Cardiac atrium fibroblast (primary cell): ENCODE measurements around the gene RPS2. TPM values are rescaled to one million over a fixed set of nuclear protein-coding genes. Genes with fewer than 3 reads are reported as not detected.

ENCODE experiments used
- total RNA-seq: library from RNA; depleted of rRNA; stranded (reverse); fragments of >200 nt; gene quantifications from 2 replicates; pipeline ENCODE4 v1.2.3, GENCODE V29; 2015

RPS2 gene
- total RNA-seq, result 2,750 and 3,500 TPM in 2 replicates

DNA sequence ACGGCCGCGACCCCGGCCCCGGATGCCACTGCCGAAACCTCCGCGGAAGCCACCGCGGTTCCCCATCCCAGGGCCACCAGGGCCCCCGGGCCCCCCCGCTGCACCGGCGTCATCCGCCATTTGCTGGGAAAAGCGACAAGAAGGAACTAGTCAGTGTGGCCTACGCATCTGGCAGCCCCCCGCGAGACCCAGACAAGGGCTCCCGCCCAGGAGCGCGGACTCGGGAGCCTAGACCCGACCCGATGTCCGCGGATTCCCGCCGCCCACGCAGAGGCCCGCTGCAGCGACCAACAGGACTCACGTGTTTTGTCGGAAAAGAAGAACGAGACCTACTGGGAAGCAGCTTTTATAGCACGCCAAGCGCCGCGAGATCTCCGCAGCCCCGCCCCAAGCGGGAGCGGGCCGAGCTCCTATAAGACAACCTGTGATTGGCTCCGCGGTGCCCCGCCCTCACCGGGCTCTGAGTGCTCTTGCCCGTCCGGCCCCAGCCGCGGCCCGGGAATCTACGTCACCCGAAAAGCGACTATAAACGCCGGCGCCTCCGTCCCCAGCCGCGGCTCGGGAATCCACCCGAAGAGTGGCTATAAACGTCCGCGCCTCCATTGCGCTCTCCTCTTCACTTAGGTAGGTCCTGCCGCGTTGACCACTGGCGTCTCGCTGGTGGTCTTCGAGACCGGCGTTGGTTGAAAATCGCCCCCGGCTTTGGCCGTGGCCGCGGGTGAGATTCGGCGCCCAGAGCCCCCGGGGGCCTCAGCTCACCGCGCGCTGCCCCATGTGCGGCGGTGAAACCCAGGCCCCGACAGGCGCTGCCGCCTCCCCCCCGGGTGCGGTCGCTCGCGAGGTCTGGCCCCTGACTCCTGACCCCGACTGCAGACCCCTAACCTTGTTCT is at the start of gene RPS2:
TSS of gene RPS2 (minus strand) at position 321 of the 890 bp plus-strand sequence. CDS start at position 120, 201 bp downstream.

DNA sequence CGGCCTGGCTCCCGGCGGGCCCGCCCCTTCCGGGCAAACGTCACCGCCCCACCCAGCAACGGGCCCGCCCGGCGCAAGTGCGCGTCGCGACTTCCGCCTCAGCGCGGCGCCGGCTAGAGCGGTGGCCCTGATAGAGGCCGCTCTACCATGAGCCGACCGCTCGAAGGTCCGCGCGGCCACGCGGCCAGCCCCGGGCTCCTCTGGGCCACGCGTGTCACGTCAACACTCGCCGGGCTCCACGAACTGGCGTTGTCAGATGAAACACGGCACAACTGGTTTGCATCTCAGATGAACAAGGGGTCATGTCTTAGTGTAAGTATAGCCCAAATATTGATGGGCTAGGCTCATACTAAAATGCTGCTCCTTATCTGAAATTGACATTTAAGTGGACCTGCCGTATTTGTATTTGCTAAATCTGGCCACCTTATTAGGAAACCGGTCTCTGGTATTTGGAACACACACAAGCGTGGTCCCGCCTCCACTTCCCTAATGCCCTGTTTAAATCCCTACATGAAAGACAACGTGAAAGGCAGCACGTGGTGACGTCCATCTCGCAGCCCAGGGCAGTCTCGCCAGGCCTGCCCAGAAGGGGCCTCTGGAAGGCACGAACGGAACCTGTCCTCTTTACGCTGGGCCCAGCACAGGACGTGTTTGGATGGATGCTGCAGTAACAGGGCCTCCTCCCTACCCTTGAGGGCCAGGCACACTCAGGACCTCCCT is 45.3 kb upstream of the RPS2 start, which contains the start of gene ZNF598:
TSS of gene ZNF598 (minus strand) at position 31 of the 720 bp plus-strand sequence.

DNA sequence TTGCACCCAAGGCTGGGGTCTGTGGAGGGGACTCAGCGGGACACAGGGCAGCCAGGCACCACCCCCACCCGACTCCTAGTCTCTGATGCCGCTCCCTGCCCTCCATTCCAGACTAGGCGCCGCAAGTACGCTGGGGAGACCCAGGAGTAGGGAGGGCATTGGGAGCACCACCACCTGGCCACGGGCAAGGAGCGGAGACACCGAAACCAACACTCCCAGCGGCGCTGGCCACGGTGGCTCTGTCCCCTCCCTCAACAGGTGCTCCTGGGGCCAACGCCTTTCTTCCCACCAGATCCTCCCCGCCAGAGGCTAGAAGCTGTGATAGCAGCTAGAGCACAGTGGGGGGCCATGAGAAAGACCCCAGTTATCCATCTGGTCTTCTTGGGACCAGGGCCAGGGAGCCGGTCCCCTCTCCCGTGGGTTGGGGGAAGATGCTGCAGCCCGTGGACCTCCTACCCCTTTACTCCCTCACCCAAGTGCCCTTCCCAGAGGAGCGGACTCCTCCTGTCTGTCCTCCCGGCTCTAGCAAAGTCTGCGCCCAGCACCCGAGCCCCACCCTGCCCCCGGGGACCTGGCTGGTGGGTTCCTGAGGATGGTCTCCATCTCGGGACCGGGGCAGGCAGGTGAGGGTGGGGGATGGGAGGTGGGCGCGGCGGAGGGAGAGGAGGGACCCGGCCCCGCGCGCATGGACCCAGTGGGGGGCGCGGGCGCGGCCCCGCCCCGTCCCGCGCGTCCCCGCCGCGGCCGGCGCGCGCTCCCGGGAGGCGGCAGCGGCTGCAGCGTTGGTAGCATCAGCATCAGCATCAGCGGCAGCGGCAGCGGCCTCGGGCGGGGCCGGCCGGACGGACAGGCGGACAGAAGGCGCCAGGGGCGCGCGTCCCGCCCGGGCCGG is 24.8 kb upstream of the RPS2 start, which contains the start of gene SYNGR3:
TSS of gene SYNGR3 (plus strand) at position 762 of the 892 bp plus-strand sequence. CDS start 133 bp downstream, outside the sequence.

DNA sequence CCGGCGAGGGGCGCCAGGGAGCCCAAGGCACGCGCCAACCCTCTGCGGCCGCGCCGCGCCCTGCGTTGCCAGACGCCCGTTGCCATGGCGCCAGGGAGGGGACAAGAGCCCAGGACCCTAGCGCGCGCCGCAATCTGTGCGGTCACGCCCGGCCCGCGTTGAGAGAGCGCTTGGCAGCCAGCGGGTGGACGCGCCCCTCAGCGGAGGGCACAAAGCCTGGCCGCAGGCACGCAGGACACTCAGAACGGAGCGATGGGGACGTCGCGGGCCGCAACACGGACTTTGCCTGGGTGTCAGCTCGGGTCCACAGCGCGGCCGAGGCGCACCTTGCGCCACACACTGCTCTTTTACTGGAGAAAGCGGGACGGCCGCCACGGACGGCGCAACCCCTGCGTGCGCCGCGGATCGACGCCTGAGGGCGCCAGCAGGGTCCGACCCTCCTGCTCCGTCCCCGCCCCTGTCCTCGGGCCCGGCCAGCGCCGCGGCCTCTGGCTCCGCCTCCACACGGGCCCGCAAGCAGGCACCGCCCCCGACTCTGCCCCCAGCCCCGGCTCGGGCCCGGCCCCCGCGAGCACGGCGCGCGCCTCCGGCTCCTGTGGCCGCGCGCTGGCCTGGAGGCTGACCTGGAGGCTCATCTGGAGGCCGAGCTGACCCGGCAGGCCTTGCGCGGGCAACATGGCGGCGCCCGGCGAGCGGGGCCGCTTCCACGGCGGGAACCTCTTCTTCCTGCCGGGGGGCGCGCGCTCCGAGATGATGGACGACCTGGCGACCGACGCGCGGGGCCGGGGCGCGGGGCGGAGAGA is 19.1 kb upstream of the RPS2 start, which contains the start of gene GFER:
TSS of gene GFER (plus strand) at position 650 of the 803 bp plus-strand sequence. CDS start at position 676, 26 bp downstream.

DNA sequence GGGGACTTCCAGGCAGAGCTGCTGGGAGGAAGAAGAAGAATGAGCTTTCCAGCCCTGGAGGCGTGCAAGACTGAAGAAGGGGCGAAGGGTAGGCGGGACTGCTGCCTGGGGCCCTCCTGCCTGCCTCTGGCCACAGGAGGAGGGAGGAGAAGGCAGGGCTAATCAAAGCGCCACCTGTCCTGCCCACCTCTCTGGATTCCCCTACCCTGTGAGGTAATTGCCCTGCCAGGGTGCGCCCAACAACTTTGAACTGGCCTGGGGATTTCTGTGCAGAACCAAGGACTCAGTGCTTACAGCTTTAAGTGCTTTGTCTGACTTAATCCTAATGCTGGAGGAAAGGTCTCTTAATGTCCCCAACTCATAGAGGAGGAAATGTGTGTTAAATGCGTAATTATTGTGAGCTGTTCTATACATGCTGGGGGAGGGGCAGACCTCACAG is 16.8 kb upstream of the RPS2 start, which contains the start of gene NOXO1:
TSS of gene NOXO1 (minus strand) at position 72 of the 439 bp plus-strand sequence. CDS start 290 bp downstream, outside the sequence.

DNA sequence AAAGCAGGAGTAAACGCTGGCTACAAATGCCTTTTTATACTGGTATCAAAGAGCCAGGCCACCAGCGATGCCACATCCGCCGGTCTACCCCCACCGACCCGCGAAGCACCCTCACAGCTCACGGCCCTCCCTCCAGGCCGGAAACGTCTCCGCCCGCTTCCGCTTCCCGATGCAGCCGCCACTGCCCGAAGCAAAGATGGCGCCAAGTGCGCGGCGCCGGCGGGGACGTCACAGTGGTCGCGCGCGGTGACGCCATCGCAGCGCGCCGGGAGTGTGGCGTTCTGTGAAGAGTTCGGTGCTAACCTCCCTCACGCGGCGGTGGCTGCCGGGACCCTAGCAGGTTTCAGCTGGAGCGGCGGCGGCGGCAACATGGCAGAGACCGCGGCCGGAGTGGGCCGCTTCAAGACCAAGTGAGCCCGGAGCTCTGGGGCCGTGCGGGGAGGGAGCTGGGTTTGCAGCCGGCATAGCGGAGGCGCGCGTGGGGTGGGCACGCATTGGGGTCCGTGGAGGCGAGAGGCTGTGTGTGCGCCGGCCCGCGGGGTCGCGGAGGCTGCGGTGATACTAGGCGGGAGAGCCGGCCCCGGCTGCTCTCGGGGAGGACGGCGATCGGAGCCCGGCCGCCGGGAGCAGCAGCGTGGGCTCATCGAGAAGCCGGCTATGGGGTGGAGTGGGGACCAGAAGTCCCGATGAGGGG is 7.3 kb upstream of the RPS2 start, which contains the start of gene TBL3:
TSS of gene TBL3 (plus strand) at position 258 of the 694 bp plus-strand sequence. CDS start at position 370, 112 bp downstream.

DNA sequence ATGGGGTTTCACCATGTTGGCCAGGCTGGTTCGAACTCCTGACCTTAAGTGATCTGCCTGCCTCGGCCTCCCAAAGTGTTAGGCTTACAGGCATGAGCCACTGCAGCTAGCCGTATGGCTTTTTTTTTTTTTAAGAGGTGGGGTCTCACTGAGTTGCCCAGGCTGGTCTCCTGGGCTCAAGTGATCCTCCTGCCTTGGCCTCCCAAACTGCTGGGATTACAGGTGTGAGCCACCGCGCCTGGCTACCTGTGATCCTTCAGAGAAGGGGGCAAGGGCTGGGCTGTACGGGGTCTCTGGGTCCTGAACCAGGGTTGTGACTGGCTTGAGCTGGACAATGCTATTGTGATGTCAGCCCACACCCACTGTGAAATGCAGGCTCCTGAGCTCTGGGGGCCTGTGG is 1.8 kb upstream of the RPS2 start, which contains the start of gene RNF151:
TSS of gene RNF151 (plus strand) at position 397 of the 400 bp plus-strand sequence. CDS start 26 bp downstream, outside the sequence.

DNA sequence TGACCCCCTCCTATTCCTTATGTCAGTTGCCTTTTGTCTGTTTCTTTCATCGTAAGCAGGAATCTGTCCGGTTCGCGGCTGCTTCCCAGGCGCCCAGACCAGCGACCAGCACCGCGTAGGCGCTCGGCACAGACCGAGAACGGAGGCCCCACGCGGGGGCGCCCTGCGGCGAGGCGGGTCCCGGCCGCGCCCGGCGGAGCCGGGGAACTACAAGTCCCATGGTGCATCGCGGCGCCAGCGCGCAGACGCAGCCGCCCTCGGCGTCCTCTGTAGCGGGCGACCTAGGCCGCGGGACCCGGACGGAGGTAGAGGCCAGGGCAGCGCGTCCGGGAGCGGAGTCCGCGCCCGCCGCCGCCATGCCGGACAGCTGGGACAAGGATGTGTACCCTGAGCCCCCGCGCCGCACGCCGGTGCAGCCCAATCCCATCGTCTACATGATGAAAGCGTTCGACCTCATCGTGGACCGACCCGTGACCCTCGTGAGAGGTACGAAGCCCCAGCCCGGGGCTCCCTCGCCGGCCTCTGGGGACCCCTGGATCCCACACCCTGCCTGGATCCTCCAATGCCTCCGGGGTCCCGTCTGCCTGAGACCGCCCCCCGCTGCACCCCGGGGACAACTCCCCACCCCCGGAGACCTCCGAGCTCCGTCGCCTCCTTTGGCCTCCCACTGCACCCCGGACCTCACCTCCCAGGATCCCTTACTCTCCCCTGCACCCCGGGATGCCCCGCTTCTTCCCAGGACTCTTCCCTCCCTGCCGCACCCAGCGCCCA is 5.2 kb downstream of the RPS2 start, which contains the start of gene NDUFB10:
TSS of gene NDUFB10 (plus strand) at position 270 of the 771 bp plus-strand sequence. CDS start at position 357, 87 bp downstream.

DNA sequence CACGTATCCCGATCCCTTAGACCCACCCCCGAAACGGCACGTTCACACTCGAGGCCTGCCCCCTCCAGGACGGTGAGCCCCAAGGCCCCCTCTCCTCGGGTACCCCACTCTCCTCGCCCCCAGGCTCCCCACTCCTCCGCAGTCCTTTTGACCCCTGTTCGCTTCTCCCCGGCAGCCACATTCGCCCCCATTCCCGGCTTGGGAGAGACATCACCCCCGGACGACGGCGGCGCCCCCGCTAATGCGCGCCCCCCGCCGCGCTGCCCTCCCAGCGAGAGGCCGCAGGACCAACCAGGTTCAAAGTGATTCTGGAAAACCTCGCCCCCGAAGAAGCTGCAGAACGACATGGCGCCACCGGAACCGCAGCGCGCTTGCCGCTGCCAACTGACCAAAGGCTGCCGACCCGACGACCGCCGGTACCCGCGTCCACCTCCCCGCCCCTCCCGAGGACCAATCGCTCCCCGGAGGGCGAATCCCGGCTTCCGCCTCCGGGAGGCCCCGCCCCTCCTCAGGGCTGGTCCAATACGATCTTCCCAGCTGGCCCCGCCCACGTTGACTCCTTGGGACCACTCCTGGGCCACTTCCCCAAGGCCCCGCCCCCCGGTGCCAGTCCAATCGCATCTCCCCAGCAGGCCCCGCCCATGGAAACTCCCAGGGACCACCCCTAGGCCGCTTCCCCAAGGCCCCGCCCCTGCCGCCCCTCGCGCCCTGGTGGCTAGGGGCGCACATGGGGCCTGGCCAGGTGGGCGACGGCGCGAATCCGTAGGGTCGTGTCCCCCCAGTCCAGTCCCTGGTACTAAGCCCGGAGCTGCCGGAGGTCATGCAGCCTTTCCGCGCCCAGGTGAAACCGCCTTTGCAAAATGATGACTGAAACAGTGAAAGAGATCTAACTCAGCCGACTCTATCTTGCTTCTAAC is 21.6 kb downstream of the RPS2 start, which contains the start of gene MSRB1:
TSS of gene MSRB1 (minus strand) at position 390 of the 917 bp plus-strand sequence. CDS start at position 347, 43 bp downstream.

DNA sequence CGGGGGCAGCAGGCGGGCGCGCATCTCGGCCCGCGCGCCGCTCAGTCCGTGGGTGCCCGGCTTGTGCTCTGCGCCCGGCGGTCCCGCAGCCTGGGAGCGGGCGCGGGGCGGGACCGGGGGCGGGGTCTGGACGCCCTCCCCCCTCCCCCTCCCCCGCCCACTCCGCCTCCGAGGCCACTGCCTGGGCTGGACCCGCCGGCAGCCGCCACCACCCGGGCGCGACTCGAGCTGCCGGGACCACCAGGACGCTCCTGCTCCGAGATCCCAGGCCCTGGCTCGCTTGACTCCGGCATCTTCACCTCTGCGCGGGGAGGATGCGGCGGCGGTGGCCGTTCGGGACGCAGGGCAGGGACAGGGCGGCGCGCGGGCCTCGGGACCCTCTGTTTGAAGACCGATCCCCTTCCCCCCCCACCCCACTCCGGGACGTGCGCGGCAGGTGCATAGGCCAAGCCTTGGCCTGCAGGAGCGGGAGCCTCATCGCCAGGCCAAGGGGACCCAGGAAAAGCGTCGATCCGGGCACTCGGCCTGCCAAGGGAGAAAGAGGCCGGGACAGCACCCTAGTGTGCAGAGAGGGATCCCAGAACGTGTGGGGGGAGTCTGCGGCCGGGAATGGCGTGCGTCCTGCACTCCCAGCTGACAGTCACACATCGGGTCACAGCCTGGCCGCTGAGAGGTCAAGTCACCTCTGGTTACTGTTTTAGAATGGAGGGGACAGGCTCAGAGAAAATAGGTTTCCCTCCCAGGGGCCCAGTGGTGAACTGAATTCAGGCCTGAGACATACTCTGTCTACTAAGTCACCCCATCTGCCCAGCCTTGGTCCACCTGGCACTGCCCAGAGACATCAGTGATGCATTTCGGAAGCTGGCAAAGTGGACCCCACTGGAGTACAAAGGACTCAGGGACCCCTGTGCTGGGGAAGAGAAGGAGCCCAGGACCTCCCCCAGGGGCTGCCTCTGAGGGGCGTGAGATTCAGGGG is 46.0 kb downstream of the RPS2 start, which contains the start of gene HS3ST6:
TSS of gene HS3ST6 (minus strand) at position 65 of the 976 bp plus-strand sequence. CDS start 92 bp downstream, outside the sequence.

Other genes with a start within 250 kb of the RPS2 start
- gene NME3, start 193.3 kb downstream of the RPS2 start, total RNA-seq, result 70.0 and 79.8 TPM in 2 replicates
- gene EME2, start 192.0 kb downstream of the RPS2 start, total RNA-seq, result 3.1 and 4.5 TPM in 2 replicates
- 65.7 and 84.4 TPM in 2 replicates for gene MRPS34, start 191.7 kb downstream of the RPS2 start, total RNA-seq
- 30.1 and 36.5 TPM in 2 replicates for gene SPSB3, start 182.3 kb downstream of the RPS2 start, total RNA-seq
- gene NUBP2, start 181.9 kb downstream of the RPS2 start, total RNA-seq, result 64.0 and 92.1 TPM in 2 replicates
- gene IGFALS, start 171.1 kb downstream of the RPS2 start, total RNA-seq, result not detected in 2 replicates
- 66.8 and 85.2 TPM in 2 replicates for gene HAGH, start 138.0 kb downstream of the RPS2 start, total RNA-seq
- 35.6 and 42.2 TPM in 2 replicates for gene FAHD1, start 137.6 kb downstream of the RPS2 start, total RNA-seq
- 0.18 TPM in 1 of 2 replicates, not detected in the other for gene MEIOB, start 92.7 kb downstream of the RPS2 start, total RNA-seq
- not detected in 2 replicates for gene HS3ST6, start 46.4 kb downstream of the RPS2 start, total RNA-seq
- 11.8 and 13.7 TPM in 2 replicates for gene MSRB1, start 21.6 kb downstream of the RPS2 start, total RNA-seq
- gene RPL3L, start 10.1 kb downstream of the RPS2 start, total RNA-seq, result not detected in 2 replicates
- 216 and 235 TPM in 2 replicates for gene NDUFB10, start 5.3 kb downstream of the RPS2 start, total RNA-seq
- gene RNF151, start 2.0 kb upstream of the RPS2 start, total RNA-seq, result not detected in 2 replicates
- 45.9 and 50.2 TPM in 2 replicates for gene TBL3, start 7.2 kb upstream of the RPS2 start, total RNA-seq
- 0.32 TPM in 1 of 2 replicates, not detected in the other for gene NOXO1, start 16.6 kb upstream of the RPS2 start, total RNA-seq
- 16.2 and 45.2 TPM in 2 replicates for gene GFER, start 19.4 kb upstream of the RPS2 start, total RNA-seq
- 5.2 and 6.6 TPM in 2 replicates for gene SYNGR3, start 25.1 kb upstream of the RPS2 start, total RNA-seq
- 29.2 and 39.2 TPM in 2 replicates for gene ZNF598, start 45.0 kb upstream of the RPS2 start, total RNA-seq
- 1.6 TPM in 1 of 2 replicates, not detected in the other for gene NPW, start 55.0 kb upstream of the RPS2 start, total RNA-seq
- gene NHERF2, start 62.1 kb upstream of the RPS2 start, total RNA-seq, result 116 and 122 TPM in 2 replicates
- 14.4 and 34.5 TPM in 2 replicates for gene NTHL1, start 83.0 kb upstream of the RPS2 start, total RNA-seq
- 47.3 and 66.4 TPM in 2 replicates for gene TSC2, start 83.2 kb upstream of the RPS2 start, total RNA-seq
- 150 and 153 TPM in 2 replicates for gene PKD1, start 171.1 kb upstream of the RPS2 start, total RNA-seq
- not detected in 2 replicates for gene RAB26, start 183.8 kb upstream of the RPS2 start, total RNA-seq
- gene TRAF7, start 191.0 kb upstream of the RPS2 start, total RNA-seq, result 49.9 and 67.0 TPM in 2 replicates
- under 0.01 and 0.54 TPM in 2 replicates for gene CASKIN1, start 231.8 kb upstream of the RPS2 start, total RNA-seq
- gene MLST8, start 240.6 kb upstream of the RPS2 start, total RNA-seq, result 39.5 and 45.2 TPM in 2 replicates
- gene BRICD5, start 246.0 kb upstream of the RPS2 start, total RNA-seq, result 0.49 and 2.5 TPM in 2 replicates